Measurements from ENCODE around the gene KPNA5. TPM values are rescaled to one million over a fixed set of nuclear protein-coding genes. Genes with fewer than 3 reads are reported as not detected.
A peak's percentile ranks its signal among the peaks of the same experiment; 100 is the strongest.

Gene KPNA5
- total and polyA plus RNA-seq, 9 of the 15 experiments (the other 6 are each of a cell fraction or from before 2014, with no cell fraction given) = 3.2 to 10.3 (median 6.5) TPM

- ChIA-PET CTCF (ENCODE audit: low intra/inter-chr PET ratio) (no interaction called here), POLR2A (interaction anchor here (1.2 kb wide), 1 partner anchor 10 kb away, joined by 4 read pairs; no protein-coding TSS in a partner anchor)
- no TSS peak for BruUV-seq (replicated peaks)
- H3K9ac ChIP-seq (ENCODE audit: insufficient read depth in 1 of 2, low read depth in 2 of 2, low read length in 2 of 2) = no peak overlapping the region
- peaks cover 35% of the 10 kb centered on the region for H3K36me3 ChIP-seq (ENCODE audit: control insufficient read depth, insufficient read depth, low read length)
- FAIRE-seq (no peak), ATAC-seq (0 out of 3 replicates have a peak, but pooled peaks have one; percentile 1), DNase-seq (ENCODE audit: extremely low read depth in 1 of 4, low spot score in 3 of 4) (no peak)
- intact Hi-C loops (cut with micrococcal nuclease) = no loop called here
- H3K4me1 ChIP-seq (replicated peaks in 1 of 2; ENCODE audit: control insufficient read depth in 2 of 2, insufficient read depth in 2 of 2, low read length in 2 of 2) = peaks cover 5 to 7% of the 10 kb centered on the region in 2 experiments; a peak in 4 of 5 replicates
- no peaks in the 10 kb centered on the region for H3K9me3 ChIP-seq (replicated peaks; ENCODE audit: control insufficient read depth, insufficient read depth, low read depth, low read length)
- H4K20me1 ChIP-seq (replicated peaks; ENCODE audit: control insufficient read depth, insufficient read depth, low read length) = 0 out of 2 replicates have a peak, but pooled peaks cover 3% of the 10 kb centered on the region
- TF ChIP-seq TRIM24 (IDR thresholded peaks at IDR 0.05) (no peak), MED1 (CRISPR knock-in tag; IDR thresholded peaks at IDR 0.05; ENCODE audit: borderline replicate concordance) (no peak), HIVEP1 (CRISPR knock-in tag; IDR thresholded peaks at IDR 0.05) (no peak)
- no peaks in the 10 kb centered on the region for H3K9me1 ChIP-seq (ENCODE audit: control insufficient read depth, insufficient read depth, low read length)
- no peak overlapping the region for H3K4me3 ChIP-seq
- H3K27ac ChIP-seq (ENCODE audit: extremely low read depth, low read depth, low read length) = no peak overlapping the region
- no peak overlapping the region for H2AFZ ChIP-seq (ENCODE audit: low read depth, low read length)
- no peaks in the 10 kb centered on the region for H3K27me3 ChIP-seq (ENCODE audit: control insufficient read depth in 2 of 2, insufficient read depth in 2 of 2, low read length in 2 of 2)
- in situ Hi-C loops (cut with MboI) = no loop called here
- no peak overlapping the region for H3K4me2 ChIP-seq (ENCODE audit: insufficient read depth, low read length)
- H3K79me2 ChIP-seq (ENCODE audit: control insufficient read depth, insufficient read depth, low read length) = peaks cover 72% of the 10 kb centered on the region
Measured at GRCh38 chr6:116661594-116661993, 19.4 kb upstream of the KPNA5 start.

GRCh38 chr6:116662202-116662601, 18.8 kb upstream of the KPNA5 start:
- H3K4me2 ChIP-seq (ENCODE audit: insufficient read depth, low read length) = 0 out of 2 replicates have a peak overlapping the region, but pooled peaks have one; percentile 0

More at GRCh38 chr6:116662202-116662601, 18.8 kb upstream of the KPNA5 start:
- Histone ChIP-seq H3K36me3 (ENCODE audit: control insufficient read depth, insufficient read depth, low read length) (peaks cover 29% of the 10 kb centered on the region), H3K27ac (ENCODE audit: extremely low read depth, low read depth, low read length) (no peak overlapping the region), H4K20me1 (replicated peaks; ENCODE audit: control insufficient read depth, insufficient read depth, low read length) (0 out of 2 replicates have a peak, but pooled peaks cover 3% of the 10 kb centered on the region), H3K4me1 (replicated peaks in 1 of 2; ENCODE audit: control insufficient read depth in 2 of 2, insufficient read depth in 2 of 2, low read length in 2 of 2) (peaks cover 5 to 7% of the 10 kb centered on the region in 2 experiments; a peak in 4 of 5 replicates), H3K4me3 (no peak overlapping the region), H3K9ac (ENCODE audit: insufficient read depth in 1 of 2, low read depth in 2 of 2, low read length in 2 of 2) (no peak overlapping the region), H3K9me3 (replicated peaks; ENCODE audit: control insufficient read depth, insufficient read depth, low read depth, low read length) (no peaks in the 10 kb centered on the region), H3K9me1 (ENCODE audit: control insufficient read depth, insufficient read depth, low read length) (no peaks in the 10 kb centered on the region), H3K79me2 (ENCODE audit: control insufficient read depth, insufficient read depth, low read length) (peaks cover 79% of the 10 kb centered on the region), H2AFZ (ENCODE audit: low read depth, low read length) (no peak overlapping the region), H3K27me3 (ENCODE audit: control insufficient read depth in 2 of 2, insufficient read depth in 2 of 2, low read length in 2 of 2) (no peaks in the 10 kb centered on the region)
- DNase-seq (ENCODE audit: extremely low read depth in 1 of 4, low spot score in 3 of 4) = no peak
- no peak for TF ChIP-seq PHTF2 (CRISPR knock-in tag; IDR thresholded peaks at IDR 0.05)
- TF ChIP-seq CEBPB (tag; IDR thresholded peaks at IDR 0.05) = no peak
- TF ChIP-seq POLR2AphosphoS2 (IDR thresholded peaks at IDR 0.05; ENCODE audit: low read length) = no peak
- TF ChIP-seq CBX8 (IDR thresholded peaks at IDR 0.05; ENCODE audit: borderline replicate concordance, extremely low read depth, low read depth, low read length, poor library complexity, severe bottlenecking) = no peak
- TF ChIP-seq CEBPG (CRISPR knock-in tag; IDR thresholded peaks at IDR 0.05) = no peak
- TF ChIP-seq CEBPG (tag; conservative IDR thresholded peaks at IDR 0.05 in 1 of 2, IDR thresholded peaks at IDR 0.05 in 1 of 2) = peak in 1 of 2 experiments; percentile 37; a peak in 1 of 4 replicates
- TF ChIP-seq HMG20A (CRISPR knock-in tag; conservative IDR thresholded peaks at IDR 0.05) = no peak
- no peak for TF ChIP-seq NEUROD1 (IDR thresholded peaks at IDR 0.05; ENCODE audit: borderline replicate concordance, low read depth, low read length, partially characterized antibody)
- TF ChIP-seq TARDBP (IDR thresholded peaks at IDR 0.05) = no peak
- no peak for TF ChIP-seq ZBTB7A (IDR thresholded peaks at IDR 0.05; ENCODE audit: borderline replicate concordance, control insufficient read depth, low read depth, low read length)
- TF ChIP-seq TCF7 (IDR thresholded peaks at IDR 0.05; ENCODE audit: borderline replicate concordance) = no peak
- TF ChIP-seq ZFP36 (IDR thresholded peaks at IDR 0.05; ENCODE audit: low read depth, low read length, partially characterized antibody) = no peak
- TF ChIP-seq HMBOX1 (IDR thresholded peaks at IDR 0.05) = 0 out of 2 replicates have a peak, but pooled peaks have one; percentile 37
- no peak for TF ChIP-seq HMG20B (CRISPR knock-in tag; IDR thresholded peaks at IDR 0.05)
- TF ChIP-seq CBFA2T3 (IDR thresholded peaks at IDR 0.05) = no peak
- intact Hi-C loops (cut with micrococcal nuclease) = no loop called here
- 60% methylated on average over 1 of the region's 1 CpG for WGBS (ENCODE audit: insufficient coverage, low coverage, missing lambda C conversion rate)
- no peak for FAIRE-seq
- CTCF ChIA-PET (ENCODE audit: low intra/inter-chr PET ratio) = no interaction called here
- ATAC-seq = no peak
- POLR2A ChIA-PET = interaction anchor here (1.2 kb wide), 1 partner anchor 9 kb away, joined by 4 read pairs; no protein-coding TSS in a partner anchor
- no TSS peak for BruUV-seq (replicated peaks)
- in situ Hi-C loops (cut with MboI) = no loop called here
